Esophagus (tissue), 2 donors: Measurements from ENCODE around the gene BRICD5. TPM values are rescaled to one million over a fixed set of nuclear protein-coding genes. Genes with fewer than 3 reads are reported as not detected.

Source experiments
- H3K27ac ChIP-seq, 2 donors: one replicate each; pipeline ENCODE4 v1.5.1; 2013; ENCODE audit warnings: low read depth in 2 of 2, mild to moderate bottlenecking in 2 of 2, inconsistent platforms in 1 of 2, low read length in 1 of 2, moderate library complexity in 1 of 2
- H3K27me3 ChIP-seq, 2 donors: one replicate each; pipeline ENCODE4 v1.6.1; 2013; ENCODE audit warnings: low read length in 2 of 2, control low read depth in 1 of 2, mild to moderate bottlenecking in 1 of 2; ENCODE audit not compliant: insufficient read depth in 2 of 2, control insufficient read depth in 1 of 2
- H3K36me3 ChIP-seq, 2 donors: one replicate each; pipeline ENCODE4 v1.6.1; 2013; ENCODE audit warnings: low read length in 1 of 2; ENCODE audit not compliant: control insufficient read depth in 2 of 2, insufficient read depth in 2 of 2
- H3K4me1 ChIP-seq, 2 donors: one replicate each; pipeline ENCODE4 v1.6.1; 2013; ENCODE audit warnings: low read length in 1 of 2; ENCODE audit not compliant: control insufficient read depth in 2 of 2, insufficient read depth in 2 of 2
- H3K4me3 ChIP-seq, 2 donors: one replicate each; pipeline ENCODE4 v1.5.1; 2013; ENCODE audit warnings: low read length in 2 of 2, mild to moderate bottlenecking in 2 of 2, low read depth in 1 of 2, moderate library complexity in 1 of 2
- H3K9me3 ChIP-seq, 2 donors: one replicate each; pipeline ENCODE4 v1.6.1; 2013; ENCODE audit warnings: mild to moderate bottlenecking in 2 of 2, low read depth in 1 of 2, low read length in 1 of 2, moderate library complexity in 1 of 2; ENCODE audit not compliant: control insufficient read depth in 2 of 2, insufficient read depth in 1 of 2
- WGBS, 2 donors: extraction: QIAGEN DNeasy Blood & Tissue Kit; methylation state at CpG; one replicate each; pipeline ENCODE4 v1.1.7; 2013; 5-methylcytosine and 5-hydroxymethylcytosine counted together
- polyA plus RNA-seq, 2 donors: library from polyadenylated mRNA; stranded (reverse); fragments of 200-250 nt; gene quantifications; one replicate each; pipeline ENCODE4 v1.2.3, GENCODE V29; 2013
- donor health status: healthy with polysubstance abuse.
- donor health status: Bipolar disorder and iron deficiency.

BRICD5 gene
- polyA plus RNA-seq, 2 donors: 3.6 to 4.6 TPM

GRCh38 chr16:2233872-2234812 lies 23.5 kb upstream of the BRICD5 start:
- 91 to 93% methylated on average over 51 of the region's 51 CpGs for WGBS, 2 donors
- Histone ChIP-seq H3K27me3 (peaks cover 0 to 10% of the 10 kb centered on the region in 2 donors), H3K9me3 (no peaks in the 10 kb centered on the region), H3K4me3 (no peak overlapping the region), H3K27ac (no peak overlapping the region), H3K36me3 (peaks cover 19 to 65% of the 10 kb centered on the region in 2 donors), H3K4me1 (peaks cover 6 to 32% of the 10 kb centered on the region in 2 donors)

GRCh38 chr16:2233046-2233775 lies 22.5 kb upstream of the BRICD5 start:
- 94 to 95% methylated on average over 27 to 28 of the region's 28 CpGs for WGBS, 2 donors
- H3K36me3 ChIP-seq: peaks cover 26 to 73% of the 10 kb centered on the region in 2 donors
- no peak overlapping the region for H3K4me3 ChIP-seq
- H3K27ac ChIP-seq: no peak overlapping the region
- peaks cover 6 to 32% of the 10 kb centered on the region in 2 donors for H3K4me1 ChIP-seq
- peaks cover 0 to 10% of the 10 kb centered on the region in 2 donors for H3K27me3 ChIP-seq
- no peaks in the 10 kb centered on the region for H3K9me3 ChIP-seq

DNA sequence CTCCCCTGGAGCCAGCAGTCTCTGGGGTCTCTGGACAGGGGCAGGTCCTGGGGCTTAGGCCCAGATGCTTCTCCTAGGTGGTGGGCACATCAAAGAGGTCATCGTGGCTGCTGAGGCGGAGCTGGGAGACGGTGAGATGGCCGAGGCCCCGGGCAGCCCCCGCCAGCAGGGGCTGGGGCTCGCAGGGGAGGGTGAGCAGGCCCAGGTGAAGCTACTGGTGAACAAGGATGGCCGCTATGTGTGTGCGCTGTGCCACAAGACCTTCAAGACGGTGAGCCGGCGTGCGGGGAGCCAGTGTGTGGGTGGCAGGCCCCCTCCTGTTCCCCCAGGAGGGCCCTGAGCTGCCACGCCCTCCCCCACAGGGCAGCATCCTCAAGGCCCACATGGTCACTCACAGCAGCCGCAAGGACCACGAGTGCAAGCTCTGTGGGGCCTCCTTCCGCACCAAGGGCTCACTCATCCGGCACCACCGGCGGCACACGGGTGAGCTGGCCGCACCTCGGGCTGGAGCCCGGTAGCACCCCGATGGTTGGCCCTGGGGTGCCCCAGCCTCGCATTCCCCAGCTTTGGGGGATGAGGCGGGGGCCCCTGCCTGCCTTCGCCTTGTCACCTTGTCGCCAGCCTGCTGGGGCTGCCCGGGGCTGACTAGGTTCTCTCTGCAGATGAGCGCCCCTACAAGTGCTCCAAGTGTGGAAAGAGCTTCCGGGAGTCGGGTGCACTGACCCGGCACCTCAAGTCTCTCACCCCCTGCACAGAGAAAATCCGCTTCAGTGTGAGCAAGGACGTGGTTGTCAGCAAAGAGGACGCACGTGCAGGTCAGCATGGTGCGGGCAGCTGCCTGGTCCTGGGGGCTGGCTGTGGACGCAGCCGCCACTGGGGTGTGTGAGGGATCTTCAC lies 21.7 kb upstream of the BRICD5 start:
- Histone ChIP-seq H3K9me3 (no peaks in the 10 kb centered on the region), H3K4me1 (peaks cover 6 to 31% of the 10 kb centered on the region in 2 donors), H3K27me3 (peaks cover 0 to 9% of the 10 kb centered on the region in 2 donors), H3K4me3 (no peak overlapping the region), H3K27ac (no peak overlapping the region), H3K36me3 (peaks cover 26 to 75% of the 10 kb centered on the region in 2 donors)
- WGBS, 2 donors: 91% methylated on average over 41 of the region's 41 CpGs

DNA sequence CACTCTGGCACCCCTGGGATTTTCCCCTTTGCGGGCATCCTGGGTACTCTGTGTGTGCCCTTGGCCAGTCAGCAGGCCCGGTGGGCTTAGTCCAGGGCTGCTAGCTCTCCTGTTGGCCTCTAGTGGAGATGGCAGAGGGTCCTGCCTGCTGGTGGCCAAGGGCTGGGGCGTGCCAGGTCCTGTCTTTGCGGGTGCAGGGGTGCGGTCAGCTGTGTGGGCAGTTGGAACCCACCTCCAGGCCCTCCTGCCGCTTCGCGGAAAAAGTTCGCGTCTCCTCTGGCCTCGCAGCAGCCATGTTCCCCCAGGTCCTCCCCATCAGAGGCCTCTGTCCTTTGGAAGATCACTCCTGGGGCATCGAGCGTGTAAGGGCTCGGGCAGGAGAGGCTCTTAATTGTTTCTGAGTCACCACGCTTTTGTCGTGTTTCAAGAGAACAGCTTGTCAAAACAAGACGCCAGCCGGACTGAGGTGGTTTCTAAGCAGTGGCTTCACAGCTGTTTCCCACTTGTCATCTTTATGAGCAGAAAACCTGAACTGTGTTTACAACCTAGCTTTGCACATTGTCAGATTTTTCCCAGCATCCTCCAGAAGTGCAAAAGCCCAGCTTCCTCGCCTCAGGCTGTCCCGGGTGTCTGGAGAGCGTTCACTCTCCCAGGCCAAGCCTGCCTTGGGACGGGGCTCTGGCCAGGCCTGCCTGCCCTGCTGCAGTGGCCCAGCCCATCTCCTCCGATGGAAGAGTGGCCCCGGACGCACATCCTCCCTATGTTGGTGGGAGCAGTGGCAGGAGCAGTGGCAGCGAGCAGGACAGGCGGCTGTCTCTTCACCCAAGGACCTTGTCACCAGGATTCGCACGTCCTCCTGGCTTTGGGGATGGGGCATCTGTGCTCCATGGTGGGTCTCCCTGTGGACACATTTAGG lies 20.6 kb upstream of the BRICD5 start:
- no peaks in the 10 kb centered on the region for H3K27me3 ChIP-seq
- H3K27ac ChIP-seq: no peak overlapping the region
- peaks cover 0 to 24% of the 10 kb centered on the region in 2 donors for H3K4me1 ChIP-seq
- 66 to 77% methylated on average over 29 of the region's 29 CpGs for WGBS, 2 donors
- peaks cover 26 to 78% of the 10 kb centered on the region in 2 donors for H3K36me3 ChIP-seq
- no peak overlapping the region for H3K4me3 ChIP-seq
- H3K9me3 ChIP-seq: no peaks in the 10 kb centered on the region

DNA sequence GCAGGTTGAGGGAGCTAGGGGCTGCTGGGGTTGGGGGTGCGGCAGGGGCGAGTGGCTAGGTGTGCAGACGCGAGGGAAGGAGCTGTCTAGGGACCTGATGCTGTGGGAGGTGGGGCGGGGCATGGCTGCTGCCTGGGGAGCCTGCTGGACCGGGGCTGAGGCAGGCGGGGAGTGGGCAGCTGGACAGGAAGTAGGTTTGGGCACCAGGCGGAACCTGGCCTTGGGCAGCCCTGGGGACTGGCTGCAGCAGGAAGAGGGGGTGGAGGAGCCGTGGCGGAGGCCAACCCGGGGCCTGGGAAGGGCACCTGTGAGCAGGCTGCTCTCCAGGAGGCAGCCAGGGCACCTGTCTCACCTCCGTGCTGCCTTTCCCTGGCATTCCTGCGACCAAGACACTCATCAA lies 19.7 kb upstream of the BRICD5 start:
- peaks cover 26 to 71% of the 10 kb centered on the region in 2 donors for H3K36me3 ChIP-seq

DNA sequence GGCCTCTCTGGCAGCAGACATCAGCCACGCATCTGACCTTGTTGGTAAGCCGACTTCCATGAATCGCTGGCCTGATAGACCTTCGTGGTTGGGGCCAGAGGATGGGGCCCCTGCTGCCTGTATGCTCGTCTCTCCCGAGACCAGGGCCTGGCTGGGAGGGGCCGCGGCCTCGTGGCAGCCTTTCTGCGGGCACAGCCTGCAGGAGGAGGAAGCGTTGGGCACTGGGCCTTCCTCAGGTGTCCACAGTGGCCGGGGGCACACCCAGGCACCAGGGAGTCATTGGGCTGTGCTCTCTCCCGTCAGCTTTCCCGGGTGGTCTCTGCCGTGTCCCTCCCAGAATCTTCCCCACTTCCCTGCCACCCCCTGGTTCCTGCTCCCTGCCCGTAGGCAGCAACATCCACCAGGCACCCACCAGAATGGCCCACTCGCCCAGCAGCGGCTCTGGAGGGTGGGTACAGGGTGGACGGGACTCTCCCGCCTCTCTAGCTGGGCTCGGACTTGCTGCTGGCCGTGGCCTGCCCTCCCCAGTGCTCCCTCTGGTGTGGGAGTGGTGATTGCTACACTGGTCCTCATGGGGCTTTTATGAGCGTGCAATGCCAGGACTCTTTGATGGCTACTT lies 19.1 kb upstream of the BRICD5 start:
- H3K4me3 ChIP-seq: no peak overlapping the region
- H3K4me1 ChIP-seq: peaks cover 0 to 19% of the 10 kb centered on the region in 2 donors
- no peak overlapping the region for H3K27ac ChIP-seq
- no peaks in the 10 kb centered on the region for H3K9me3 ChIP-seq
- 91 to 93% methylated on average over 23 of the region's 23 CpGs for WGBS, 2 donors
- no peaks in the 10 kb centered on the region for H3K27me3 ChIP-seq
- peaks cover 26 to 65% of the 10 kb centered on the region in 2 donors for H3K36me3 ChIP-seq

More for the DNA sequence above, 19.7 kb upstream of the BRICD5 start:
- WGBS, 2 donors: 82 to 85% methylated on average over 13 of the region's 13 CpGs
- Histone ChIP-seq H3K9me3 (no peaks in the 10 kb centered on the region), H3K27me3 (no peaks in the 10 kb centered on the region), H3K27ac (no peak overlapping the region), H3K4me3 (no peak overlapping the region), H3K4me1 (peaks cover 0 to 19% of the 10 kb centered on the region in 2 donors)

DNA sequence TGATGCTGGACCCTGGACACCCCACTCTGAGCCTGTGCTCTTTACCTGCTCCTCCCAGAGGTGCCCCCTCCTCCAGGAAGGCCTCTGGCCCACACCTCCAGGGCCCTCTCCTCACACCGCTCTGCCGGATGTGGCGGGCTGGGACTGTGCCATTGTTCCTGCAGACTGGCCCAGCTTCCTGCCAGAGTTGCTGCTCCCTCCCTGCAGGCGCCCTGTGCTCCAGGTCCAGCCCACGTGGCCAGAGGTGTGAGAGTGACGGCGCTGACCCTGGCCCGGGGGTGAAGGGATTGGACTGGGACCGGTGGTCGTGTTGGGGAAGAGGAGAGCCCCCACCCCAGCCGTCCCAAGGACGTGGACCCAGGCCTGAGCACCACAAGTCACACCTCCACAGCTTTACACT lies 18.4 kb upstream of the BRICD5 start:
- Histone ChIP-seq H3K27ac (no peak overlapping the region), H3K9me3 (no peaks in the 10 kb centered on the region), H3K27me3 (no peaks in the 10 kb centered on the region), H3K4me3 (no peak overlapping the region), H3K36me3 (peaks cover 26 to 60% of the 10 kb centered on the region in 2 donors), H3K4me1 (peaks cover 0 to 19% of the 10 kb centered on the region in 2 donors)
- 90 to 93% methylated on average over 12 of the region's 12 CpGs for WGBS, 2 donors

GRCh38 chr16:2228161-2228824 lies 17.6 kb upstream of the BRICD5 start:
- Histone ChIP-seq H3K27ac (no peak overlapping the region), H3K27me3 (no peaks in the 10 kb centered on the region), H3K36me3 (peaks cover 22 to 52% of the 10 kb centered on the region in 2 donors), H3K9me3 (no peaks in the 10 kb centered on the region), H3K4me1 (peaks cover 0 to 19% of the 10 kb centered on the region in 2 donors), H3K4me3 (no peak overlapping the region)
- 86 to 90% methylated on average over 25 of the region's 25 CpGs for WGBS, 2 donors
